GM12872 (cell line): ENCODE results near the gene MRTFB.

Experiments
- TF ChIP-seq, protein P1 (sequence below): IDR thresholded peaks from 3 replicates; pipeline ENCODE4 v1.5.1; 2011; ENCODE audit warnings: low read depth, mild to moderate bottlenecking, low read length, moderate library complexity; ENCODE audit not compliant: insufficient read depth

The MRTFB gene

DNA sequence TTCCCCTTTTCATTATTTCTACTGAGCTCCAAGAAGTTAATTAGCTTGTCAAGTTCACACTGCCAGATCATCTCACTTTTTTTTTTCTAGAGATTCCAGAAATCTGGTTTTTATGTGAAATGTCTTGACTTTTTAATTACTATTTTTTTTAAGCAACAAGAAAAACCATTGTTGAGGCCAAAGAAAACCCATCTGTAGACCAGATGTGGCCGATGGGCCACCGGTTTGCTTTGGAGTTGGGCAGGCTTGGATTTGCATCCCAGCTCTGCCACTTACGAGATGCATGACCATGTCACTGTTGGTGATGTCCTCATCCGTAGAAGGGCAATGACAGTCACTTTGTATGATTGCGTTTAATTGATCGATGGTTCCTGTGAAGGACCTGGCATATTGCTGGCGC is 34.2 kb upstream of the MRTFB start:
- TF ChIP-seq, protein P1, sequence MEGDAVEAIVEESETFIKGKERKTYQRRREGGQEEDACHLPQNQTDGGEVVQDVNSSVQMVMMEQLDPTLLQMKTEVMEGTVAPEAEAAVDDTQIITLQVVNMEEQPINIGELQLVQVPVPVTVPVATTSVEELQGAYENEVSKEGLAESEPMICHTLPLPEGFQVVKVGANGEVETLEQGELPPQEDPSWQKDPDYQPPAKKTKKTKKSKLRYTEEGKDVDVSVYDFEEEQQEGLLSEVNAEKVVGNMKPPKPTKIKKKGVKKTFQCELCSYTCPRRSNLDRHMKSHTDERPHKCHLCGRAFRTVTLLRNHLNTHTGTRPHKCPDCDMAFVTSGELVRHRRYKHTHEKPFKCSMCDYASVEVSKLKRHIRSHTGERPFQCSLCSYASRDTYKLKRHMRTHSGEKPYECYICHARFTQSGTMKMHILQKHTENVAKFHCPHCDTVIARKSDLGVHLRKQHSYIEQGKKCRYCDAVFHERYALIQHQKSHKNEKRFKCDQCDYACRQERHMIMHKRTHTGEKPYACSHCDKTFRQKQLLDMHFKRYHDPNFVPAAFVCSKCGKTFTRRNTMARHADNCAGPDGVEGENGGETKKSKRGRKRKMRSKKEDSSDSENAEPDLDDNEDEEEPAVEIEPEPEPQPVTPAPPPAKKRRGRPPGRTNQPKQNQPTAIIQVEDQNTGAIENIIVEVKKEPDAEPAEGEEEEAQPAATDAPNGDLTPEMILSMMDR, result no peak

DNA sequence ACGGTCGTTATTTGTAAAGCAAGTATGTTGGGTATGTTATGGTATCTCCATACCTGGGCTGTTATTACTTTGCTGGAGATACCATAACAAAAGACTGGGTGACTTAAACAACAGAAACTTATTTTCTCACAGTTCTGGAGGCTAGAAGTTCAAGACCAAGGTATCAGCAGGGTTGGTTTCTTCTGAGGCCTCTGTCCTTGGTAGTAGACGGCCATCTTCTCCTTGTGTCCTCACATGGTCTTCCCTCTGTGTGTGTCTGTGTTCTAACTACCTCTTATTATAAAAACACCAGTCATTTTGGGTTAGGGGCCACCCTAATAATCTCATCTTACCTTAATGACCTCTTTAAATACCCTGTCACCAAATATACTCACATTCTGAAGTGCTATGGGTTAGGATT is 33.2 kb upstream of the MRTFB start:
- TF ChIP-seq, protein P1, result no peak

DNA sequence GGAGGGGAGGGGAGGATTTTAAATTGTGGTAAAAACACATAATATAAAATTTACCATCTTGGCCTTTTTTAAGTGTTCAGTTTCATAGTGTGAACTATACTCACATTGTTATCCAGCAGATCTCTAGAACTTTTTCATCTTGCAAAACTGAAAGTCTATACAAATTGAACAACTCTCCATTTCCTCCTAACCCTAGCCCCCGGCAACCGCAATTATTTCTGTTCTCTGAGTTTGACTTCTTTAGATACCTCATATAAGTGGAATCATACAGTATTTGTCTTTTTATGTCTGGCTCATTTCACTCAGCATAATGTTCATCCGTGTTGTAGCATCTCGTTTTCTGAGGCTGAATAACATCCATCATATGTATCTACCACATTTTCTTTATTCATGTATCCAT is 30.0 kb upstream of the MRTFB start:
- TF ChIP-seq, protein P1, result no peak

DNA sequence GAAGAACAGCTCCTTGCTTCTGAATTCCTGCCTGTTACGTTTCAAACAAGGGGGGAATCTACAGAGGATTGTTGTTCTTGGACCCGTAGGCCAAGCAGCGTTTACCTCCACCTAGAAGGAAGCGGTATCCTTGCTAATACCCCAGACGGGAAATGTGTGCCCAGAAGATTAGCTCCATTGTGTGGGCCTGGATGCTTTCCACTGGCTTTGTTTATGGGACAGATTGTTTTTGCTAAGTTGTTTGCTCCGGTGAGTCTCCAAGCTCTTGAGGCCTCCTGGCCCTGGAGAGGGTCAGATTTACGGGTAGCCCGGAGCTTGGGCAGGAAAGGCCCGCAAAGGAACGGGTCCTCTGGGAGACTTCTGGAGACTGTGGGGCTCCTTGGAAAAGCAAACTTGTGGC is 28.4 kb upstream of the MRTFB start:
- TF ChIP-seq, protein P1, result no peak

DNA sequence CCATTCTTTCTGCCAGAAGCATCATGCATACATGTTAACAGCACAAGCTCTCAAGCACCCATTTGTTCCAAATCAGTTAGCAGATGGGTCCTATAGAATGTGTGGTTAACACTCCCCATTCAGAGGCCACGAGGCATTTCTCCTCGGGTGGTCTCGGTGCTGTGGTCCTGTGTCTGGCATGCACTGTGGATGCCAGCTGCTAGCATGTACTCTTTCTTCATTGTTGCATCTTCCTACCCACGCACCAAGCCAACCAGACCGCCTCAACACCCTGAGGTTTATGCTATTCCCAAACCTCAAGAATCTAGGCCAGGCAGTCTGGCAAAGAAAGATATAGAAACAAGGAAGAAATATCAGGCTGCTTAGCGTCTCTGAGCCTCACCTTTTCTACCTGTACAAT is 27.8 kb upstream of the MRTFB start:
- TF ChIP-seq, protein P1, result no peak

DNA sequence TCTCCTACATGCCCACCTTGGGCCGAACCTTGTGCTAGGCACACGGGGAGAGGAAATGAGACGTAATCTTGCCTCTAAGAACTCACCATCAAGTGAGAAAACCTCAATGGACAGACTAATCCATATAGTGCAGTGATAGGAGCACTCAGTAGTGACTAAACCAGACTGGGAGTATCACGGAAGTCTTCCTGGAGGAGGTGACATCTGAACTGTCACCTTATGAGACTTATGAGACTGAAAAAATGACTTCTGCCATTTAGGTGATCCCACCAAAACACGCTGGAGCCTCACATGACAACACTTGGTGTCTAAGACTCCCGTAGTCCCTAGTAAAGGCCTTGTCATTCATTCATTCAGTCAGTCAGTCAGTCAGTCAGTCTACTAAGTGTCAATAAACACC is 27.3 kb upstream of the MRTFB start:
- TF ChIP-seq, protein P1, result no peak

DNA sequence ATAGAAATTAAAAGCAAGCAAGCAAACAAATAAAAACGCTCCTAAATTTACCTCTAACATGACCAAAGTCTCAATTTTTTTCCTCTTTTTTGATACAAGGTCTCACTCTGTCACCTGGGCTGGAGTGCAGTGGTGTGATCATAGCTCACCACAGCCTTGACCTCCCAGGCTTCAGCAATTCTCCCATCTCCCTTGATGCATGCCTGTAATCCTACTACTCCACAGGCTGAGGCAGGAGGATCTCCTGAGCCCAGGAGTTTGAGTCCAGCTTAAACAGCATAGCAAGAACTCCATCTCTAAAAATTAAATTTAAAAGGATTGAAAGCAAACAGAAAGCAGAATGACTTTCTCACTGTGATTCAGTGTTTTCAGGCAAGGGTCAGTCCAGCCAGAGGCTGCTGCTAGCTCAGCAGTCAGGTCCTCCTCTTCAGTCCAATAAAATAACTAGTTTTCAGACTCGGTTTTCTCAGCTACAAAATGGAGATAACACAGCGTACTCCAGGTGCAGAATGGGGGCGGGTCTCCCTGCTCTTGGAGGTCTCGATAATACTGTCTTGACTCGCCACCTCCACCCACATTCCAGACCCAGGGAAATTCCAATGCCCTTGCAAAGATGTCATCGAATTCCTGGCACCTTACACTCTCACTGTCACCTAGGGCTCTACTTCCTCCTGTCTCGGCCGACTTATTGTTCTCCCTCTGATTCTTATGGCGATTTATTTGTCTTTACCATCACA is 20.7 kb upstream of the MRTFB start:
- TF ChIP-seq, protein P1, result no peak
